GM19351 (cell line): Measurements from ENCODE around the gene HS3ST4.
"Not testable (repeated sequence)": the region's sequence is repeated elsewhere in the genome, so short reads cannot be mapped to it uniquely, and the experiment has no call there.

Source experiments
- ATAC-seq: cut with Tn5 transposase; IDR thresholded peaks from one replicate; pipeline ENCODE4 v1.9.1; 2021; ENCODE audit warnings: mild to moderate bottlenecking, moderate library complexity; ENCODE audit not compliant: unreplicated experiment

Gene HS3ST4

DNA sequence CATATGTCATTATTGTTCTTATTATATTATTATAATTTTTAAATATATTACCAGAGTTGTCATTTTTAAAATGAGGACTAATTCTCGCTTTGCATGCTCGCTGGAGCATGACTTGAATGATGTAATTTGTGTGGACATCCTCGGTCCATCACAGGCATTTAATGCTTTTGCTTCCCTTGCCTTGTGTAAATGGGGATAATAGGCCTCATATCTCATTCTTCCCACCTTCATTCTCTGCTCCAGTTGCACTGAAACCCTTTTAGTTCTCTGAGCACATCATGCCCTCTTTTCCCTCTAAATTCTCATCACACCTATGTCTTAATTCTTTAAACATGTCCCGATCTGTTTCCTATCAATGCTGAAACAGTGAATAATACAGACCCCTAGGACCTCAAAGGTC, 285.4 kb downstream of the HS3ST4 start:
- no peak for ATAC-seq

- ATAC-seq = no peak
Observed at GRCh38 chr16:25978218-25978617, 286.5 kb downstream of the HS3ST4 start.

DNA sequence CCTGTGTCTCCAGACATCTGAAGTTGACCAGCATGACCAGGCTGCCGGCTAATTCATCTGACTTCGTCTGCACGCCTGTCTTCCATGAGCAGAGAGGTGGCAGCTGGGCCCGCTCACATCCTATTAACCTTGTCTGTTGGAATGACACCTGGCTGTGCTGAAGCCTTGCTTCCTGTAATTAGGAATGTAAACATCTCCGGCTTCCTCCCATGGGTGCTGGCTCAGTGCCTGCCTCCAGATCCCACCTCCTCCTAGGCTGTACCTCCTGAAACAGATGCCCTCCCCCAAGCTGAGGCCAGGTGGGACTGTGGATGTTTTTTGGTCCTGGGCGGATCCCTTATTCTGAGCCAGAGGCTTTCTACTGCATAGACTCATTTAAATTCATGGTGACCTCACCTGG, 296.3 kb downstream of the HS3ST4 start:
- ATAC-seq = no peak

DNA sequence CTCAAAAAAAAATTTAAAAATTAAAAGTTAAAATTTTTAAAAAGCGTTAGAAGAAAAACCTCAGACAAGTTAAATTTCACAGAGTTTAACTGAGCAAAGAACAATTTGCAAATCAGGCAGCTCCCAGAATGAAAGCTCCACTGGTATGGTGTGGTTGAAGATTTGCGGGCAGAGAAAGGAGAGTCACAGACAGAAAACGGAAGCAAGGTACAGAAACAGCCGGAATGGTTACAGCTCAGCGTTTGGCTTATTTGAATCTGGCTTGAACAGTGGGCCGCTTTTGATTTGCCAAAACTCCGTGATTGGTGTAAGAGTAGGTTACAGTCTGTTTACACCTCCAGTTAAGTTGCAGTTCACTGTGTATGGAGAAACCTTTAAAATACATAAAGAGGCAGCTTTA, 297.1 kb downstream of the HS3ST4 start:
- no peak for ATAC-seq

- ATAC-seq = no peak
Observed at GRCh38 chr16:25996052-25996451, 304.3 kb downstream of the HS3ST4 start.

DNA sequence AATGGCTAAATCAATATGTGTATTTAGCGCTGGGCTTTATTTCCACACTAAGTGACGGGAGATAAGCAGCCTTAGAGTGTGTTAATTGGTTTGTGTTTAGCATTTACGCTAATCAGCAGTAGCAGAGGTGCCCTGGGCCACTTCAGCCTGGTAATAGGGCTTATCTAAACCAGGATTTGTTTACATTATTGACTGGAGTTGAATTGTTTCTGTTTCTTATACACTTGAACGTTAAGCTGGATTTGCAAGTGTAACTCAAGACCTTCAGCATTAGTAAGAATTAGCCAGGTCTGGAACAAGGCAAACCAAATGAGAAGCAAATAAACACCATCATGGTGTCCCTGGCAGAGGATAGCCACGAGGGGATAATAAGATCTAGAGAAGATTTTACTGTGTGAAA, 313.6 kb downstream of the HS3ST4 start:
- no peak for ATAC-seq

- ATAC-seq = no peak
Observed at GRCh38 chr16:26012376-26012775, 320.6 kb downstream of the HS3ST4 start.

GRCh38 chr16:26015776-26016175, 324.0 kb downstream of the HS3ST4 start:
- no peak for ATAC-seq

DNA sequence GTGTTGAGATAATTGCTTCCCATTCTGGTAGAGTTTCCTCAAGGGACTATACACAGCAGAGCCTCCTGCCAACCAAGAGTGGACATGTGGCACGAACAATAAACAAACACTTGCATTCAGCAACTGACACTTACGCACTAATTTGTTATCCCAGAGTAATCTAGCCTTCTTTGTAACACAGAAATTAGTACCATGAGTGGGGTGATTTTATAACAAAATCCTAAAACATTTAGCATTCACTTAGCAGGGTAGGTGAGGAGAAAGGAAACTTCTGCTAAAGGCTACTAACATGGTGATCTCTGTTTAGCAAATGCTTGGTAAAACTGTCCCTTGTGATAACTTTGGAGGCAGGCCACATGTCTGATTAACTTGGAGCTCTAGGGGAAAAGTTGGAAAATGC, 325.2 kb downstream of the HS3ST4 start:
- no peak for ATAC-seq

DNA sequence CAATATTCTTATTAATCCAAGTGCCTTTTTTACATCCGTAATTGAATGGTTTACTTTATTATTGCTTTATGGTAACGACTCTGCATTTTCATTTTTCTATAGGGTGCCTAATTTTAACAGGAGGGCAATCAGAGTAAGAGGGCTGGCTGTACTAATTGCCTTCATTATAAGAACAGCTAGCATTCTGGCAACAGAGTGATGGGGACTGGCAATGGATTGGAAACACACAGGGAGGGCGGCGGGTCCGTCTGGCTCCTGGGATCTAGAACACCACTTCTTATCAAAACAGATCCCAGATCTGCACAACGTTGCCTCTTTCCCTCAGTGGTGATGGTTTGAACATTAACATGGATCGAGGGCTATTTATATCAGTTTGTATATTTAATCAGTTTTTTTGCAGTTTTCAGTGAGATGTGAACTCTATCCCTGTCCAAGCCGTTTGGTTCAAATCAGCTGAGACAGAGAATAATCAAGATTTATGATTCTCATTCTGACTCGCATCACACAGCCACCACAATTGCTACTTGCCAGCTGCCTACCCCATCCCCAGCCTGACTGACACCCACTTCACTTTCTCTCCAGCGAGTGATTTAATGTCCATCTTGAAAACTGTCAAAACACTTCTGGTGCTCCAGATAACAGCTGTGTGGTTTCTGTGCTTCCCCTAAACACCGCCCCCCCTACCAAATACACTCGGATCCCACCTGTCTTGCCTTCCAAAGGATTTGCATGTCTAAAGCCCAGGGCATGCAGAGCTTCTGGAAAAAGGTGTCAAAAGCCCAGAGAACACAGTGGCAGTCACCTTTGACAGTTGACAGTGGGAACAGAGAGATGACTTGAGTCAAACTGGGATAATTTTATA, 327.9 kb downstream of the HS3ST4 start:
- no peak for ATAC-seq

- no peak for ATAC-seq
Observed at GRCh38 chr16:26026709-26027450, 335.1 kb downstream of the HS3ST4 start.

- no peak for ATAC-seq
Observed at GRCh38 chr16:26031286-26031685, 339.5 kb downstream of the HS3ST4 start.

DNA sequence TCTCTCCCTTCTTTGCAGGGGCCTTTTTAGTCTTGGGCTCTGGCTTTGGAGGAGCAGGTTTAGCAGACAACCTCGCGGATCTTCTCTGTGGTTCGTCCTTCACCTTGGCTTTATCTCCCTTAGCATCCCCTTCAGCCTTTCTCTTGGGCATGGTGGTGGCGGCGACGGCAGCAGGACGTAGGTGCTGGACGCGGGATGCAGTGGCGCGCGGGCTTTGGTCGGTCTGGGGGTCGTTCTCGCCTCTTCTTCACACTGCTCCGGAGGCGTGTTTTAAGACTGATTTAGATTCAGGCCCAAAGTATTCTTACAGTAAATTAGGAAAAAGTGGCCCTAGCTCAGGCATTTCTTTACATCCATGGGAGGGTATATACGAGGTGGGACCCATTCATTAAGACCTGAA, 340.9 kb downstream of the HS3ST4 start:
- not testable (repeated sequence) for ATAC-seq

- no peak for ATAC-seq
Observed at GRCh38 chr16:26041952-26042668, 350.4 kb downstream of the HS3ST4 start.

DNA sequence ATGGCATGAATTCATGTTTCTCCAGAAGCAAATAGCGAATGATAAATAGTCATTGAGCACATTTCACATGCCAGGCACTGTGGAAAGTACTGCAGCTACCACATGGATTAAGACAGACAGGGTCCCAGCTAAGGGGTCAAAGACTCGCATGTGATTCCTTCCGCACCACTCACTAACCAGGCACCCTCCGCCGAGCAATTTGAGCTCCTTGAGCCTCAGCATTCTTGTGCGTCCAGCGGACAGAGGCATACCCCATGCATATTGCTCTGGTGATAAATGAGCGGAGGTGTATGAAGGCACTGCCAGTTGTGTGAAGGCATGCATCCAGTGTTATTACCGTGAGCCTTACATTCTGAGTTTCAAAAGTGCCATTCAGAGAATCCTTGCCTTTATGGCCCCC, 358.7 kb downstream of the HS3ST4 start:
- ATAC-seq = no peak

DNA sequence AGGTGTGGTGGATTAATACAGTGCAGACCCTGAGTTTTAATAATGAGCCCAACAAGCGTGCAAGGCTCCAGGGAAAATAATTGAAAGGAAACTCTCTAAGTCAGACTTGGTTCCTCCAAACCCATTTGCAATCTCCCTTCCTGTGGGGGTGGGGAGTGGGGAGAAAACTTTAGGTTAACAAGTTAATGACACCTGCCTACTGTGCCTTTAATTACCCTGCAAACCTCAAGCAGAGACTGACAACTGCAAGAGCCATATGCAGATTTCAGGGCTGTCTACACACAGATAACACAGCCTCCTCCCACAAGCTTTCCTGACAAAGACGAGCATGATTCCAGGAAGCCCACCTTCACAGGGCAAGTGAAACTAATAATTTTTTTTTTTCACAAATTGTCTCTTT, 359.3 kb downstream of the HS3ST4 start:
- ATAC-seq = no peak

DNA sequence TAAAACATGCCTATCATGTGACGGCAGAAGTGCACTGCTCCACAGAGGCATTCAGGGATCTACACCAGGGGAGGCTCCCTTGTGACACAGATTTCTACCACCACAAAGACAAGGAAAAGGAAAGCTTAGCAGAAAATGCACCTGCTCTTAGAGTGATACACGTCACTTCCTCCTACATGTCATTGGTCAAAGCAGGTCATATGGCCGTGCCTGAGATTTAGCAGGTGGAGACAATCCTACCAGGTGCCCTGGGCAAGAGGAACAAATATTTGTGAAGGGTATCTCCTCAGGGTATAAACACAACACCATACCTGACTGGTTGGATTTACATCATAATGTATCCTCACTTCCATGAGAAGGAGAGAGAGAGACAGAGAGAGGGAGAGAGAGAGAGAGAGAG, 362.1 kb downstream of the HS3ST4 start:
- ATAC-seq = no peak

DNA sequence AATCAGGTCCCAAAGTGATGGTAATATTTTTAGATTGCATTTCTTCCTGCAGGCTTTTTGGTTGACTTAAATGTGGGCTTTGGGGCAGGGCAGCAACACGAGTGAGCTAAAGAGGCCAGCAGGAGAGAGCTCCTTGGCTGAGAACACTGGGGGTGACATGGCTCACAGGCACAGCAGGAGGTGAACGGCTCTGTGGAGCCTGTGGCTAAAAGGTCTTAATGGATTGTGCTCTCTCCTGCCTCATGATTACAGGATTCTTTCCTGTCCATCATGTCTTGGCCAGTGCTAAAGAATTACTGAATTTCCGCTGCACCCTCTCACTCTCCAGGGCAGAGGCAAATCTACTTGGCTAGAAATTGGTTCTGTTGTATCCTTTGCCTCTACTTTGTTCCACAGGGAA, 366.6 kb downstream of the HS3ST4 start:
- no peak for ATAC-seq

- no peak for ATAC-seq
Observed at GRCh38 chr16:26070302-26071100, 378.7 kb downstream of the HS3ST4 start.

- no peak for ATAC-seq
Observed at GRCh38 chr16:26071101-26071866, 379.5 kb downstream of the HS3ST4 start.
